ENCODE measurements around the gene SYTL2. TPM values are rescaled to one million over a fixed set of nuclear protein-coding genes. Genes with fewer than 3 reads are reported as not detected.

SYTL2 gene
- total RNA-seq, 1 experiment from 2014 or later = 132 TPM

GRCh38 chr11:85749287-85749834 is 61.6 kb downstream of the SYTL2 start:
- Histone ChIP-seq H3K27ac (ENCODE audit: low read length) (no peak overlapping the region; the same call in 1 of the 2 replicates), H3K4me3 (ENCODE audit: low read depth in 2 of 2, low read length in 2 of 2) (no peak overlapping the region), H3K4me1 (ENCODE audit: control insufficient read depth, insufficient read depth, low read length) (peaks cover 2% of the 10 kb centered on the region; the same call in 1 of the 2 replicates), H3K9me3 (ENCODE audit: control insufficient read depth, insufficient read depth, low read depth, low read length) (no peaks in the 10 kb centered on the region), H3K27me3 (ENCODE audit: control insufficient read depth, insufficient read depth, low read length) (no peaks in the 10 kb centered on the region), H3K36me3 (ENCODE audit: control insufficient read depth, insufficient read depth, low read length) (no peaks in the 10 kb centered on the region; the same call in 1 of the 2 replicates)
- DNase-seq (ENCODE audit: low read depth, low spot score) (no peak), ATAC-seq (no peak)
- ChIA-PET CTCF (no interaction called here), POLR2A (no interaction called here)
- in situ Hi-C loops (cut with HindIII; ENCODE audit: low pct_unique_long_range_greater_than_20kb, low sequenced_read_pairs) = no loop called here
- no TSS peak for BruUV-seq (replicated peaks)
- intact Hi-C loops (cut with micrococcal nuclease; ENCODE audit: unreplicated experiment) = no loop called here
- TF ChIP-seq SIN3A (IDR thresholded peaks at IDR 0.05; ENCODE audit: borderline replicate concordance, insufficient read depth, low read depth, low read length) = no peak
- TF ChIP-seq CTCF (IDR thresholded peaks at IDR 0.05) = no peak
- TF ChIP-seq REST (IDR thresholded peaks at IDR 0.05; ENCODE audit: insufficient read depth in 1 of 2, low read depth in 2 of 2, low read length in 1 of 2) = no peak
- no peak for TF ChIP-seq POLR2AphosphoS5 (IDR thresholded peaks at IDR 0.05; ENCODE audit: low read depth, low read length)
- TF ChIP-seq TCF7L2 (IDR thresholded peaks at IDR 0.05; ENCODE audit: low read depth, low read length) = no peak

- intact Hi-C loops (cut with micrococcal nuclease; ENCODE audit: unreplicated experiment) = no loop called here
- DNase-seq (ENCODE audit: low read depth, low spot score) = no peak
- ChIA-PET POLR2A (no interaction called here), CTCF (no interaction called here)
- no peak for ATAC-seq
- in situ Hi-C loops (cut with HindIII; ENCODE audit: low pct_unique_long_range_greater_than_20kb, low sequenced_read_pairs) = no loop called here
- Histone ChIP-seq H3K27me3 (ENCODE audit: control insufficient read depth, insufficient read depth, low read length) (no peaks in the 10 kb centered on the region), H3K27ac (ENCODE audit: low read length) (no peak overlapping the region), H3K4me3 (ENCODE audit: low read depth in 2 of 2, low read length in 2 of 2) (no peak overlapping the region), H3K9me3 (ENCODE audit: control insufficient read depth, insufficient read depth, low read depth, low read length) (no peaks in the 10 kb centered on the region), H3K4me1 (ENCODE audit: control insufficient read depth, insufficient read depth, low read length) (peaks cover 2% of the 10 kb centered on the region; the same call in 1 of the 2 replicates), H3K36me3 (ENCODE audit: control insufficient read depth, insufficient read depth, low read length) (no peaks in the 10 kb centered on the region)
- TF ChIP-seq TCF7L2 (IDR thresholded peaks at IDR 0.05; ENCODE audit: low read depth, low read length) (no peak), CTCF (IDR thresholded peaks at IDR 0.05) (no peak), REST (IDR thresholded peaks at IDR 0.05; ENCODE audit: insufficient read depth in 1 of 2, low read depth in 2 of 2, low read length in 1 of 2) (no peak), SIN3A (IDR thresholded peaks at IDR 0.05; ENCODE audit: borderline replicate concordance, insufficient read depth, low read depth, low read length) (no peak), POLR2AphosphoS5 (IDR thresholded peaks at IDR 0.05; ENCODE audit: low read depth, low read length) (no peak)
- BruUV-seq (replicated peaks) = no TSS peak
Measured at GRCh38 chr11:85748455-85748891, 62.5 kb downstream of the SYTL2 start.

Data from Panc1 (cell line).